ENCODE data around the gene NINJ2.

- no peak for TF ChIP-seq CTCF (IDR thresholded peaks at IDR 0.05; ENCODE audit: insufficient read depth, low read depth, low read length)
- TF ChIP-seq EZH2 (IDR thresholded peaks at IDR 0.05; ENCODE audit: insufficient read depth, low read length) = no peak
Measured at GRCh38 chr12:700016-700415, 36.8 kb upstream of the NINJ2 start.

Measured in astrocyte (in vitro differentiated cells and primary cell).